Coronary artery (tissue), 2 donors: ENCODE data around the gene CD200.

ENCODE experiments used
- DNase-seq: peaks from one replicate; pipeline ENCODE4 v3.0.0-alpha.2; 2017; ENCODE audit warnings: low spot score
- H3K27ac ChIP-seq, 2 donors: fragments of 200-600 bp; sonication (generic); one replicate each; pipeline ENCODE4 v1.5.1; 2016 to 2019
- H3K4me3 ChIP-seq: fragments of 200-600 bp; sonication (generic); 2 replicates; pipeline ENCODE4 v1.5.1; 2016; ENCODE audit warnings: mild to moderate bottlenecking, moderate library complexity
- TF ChIP-seq, protein P1 (sequence below): fragments of 200-600 bp; sonication (generic); IDR thresholded peaks from one replicate; pipeline ENCODE4 v1.5.1; 2019; ENCODE audit warnings: antibody characterized with exemption

Gene CD200

GRCh38 chr3:112331851-112332250 lies 1.1 kb upstream of the CD200 start:
- TF ChIP-seq, protein P1, sequence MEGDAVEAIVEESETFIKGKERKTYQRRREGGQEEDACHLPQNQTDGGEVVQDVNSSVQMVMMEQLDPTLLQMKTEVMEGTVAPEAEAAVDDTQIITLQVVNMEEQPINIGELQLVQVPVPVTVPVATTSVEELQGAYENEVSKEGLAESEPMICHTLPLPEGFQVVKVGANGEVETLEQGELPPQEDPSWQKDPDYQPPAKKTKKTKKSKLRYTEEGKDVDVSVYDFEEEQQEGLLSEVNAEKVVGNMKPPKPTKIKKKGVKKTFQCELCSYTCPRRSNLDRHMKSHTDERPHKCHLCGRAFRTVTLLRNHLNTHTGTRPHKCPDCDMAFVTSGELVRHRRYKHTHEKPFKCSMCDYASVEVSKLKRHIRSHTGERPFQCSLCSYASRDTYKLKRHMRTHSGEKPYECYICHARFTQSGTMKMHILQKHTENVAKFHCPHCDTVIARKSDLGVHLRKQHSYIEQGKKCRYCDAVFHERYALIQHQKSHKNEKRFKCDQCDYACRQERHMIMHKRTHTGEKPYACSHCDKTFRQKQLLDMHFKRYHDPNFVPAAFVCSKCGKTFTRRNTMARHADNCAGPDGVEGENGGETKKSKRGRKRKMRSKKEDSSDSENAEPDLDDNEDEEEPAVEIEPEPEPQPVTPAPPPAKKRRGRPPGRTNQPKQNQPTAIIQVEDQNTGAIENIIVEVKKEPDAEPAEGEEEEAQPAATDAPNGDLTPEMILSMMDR, result no peak
- no peak overlapping the region for H3K27ac ChIP-seq
- no peak for DNase-seq

DNA sequence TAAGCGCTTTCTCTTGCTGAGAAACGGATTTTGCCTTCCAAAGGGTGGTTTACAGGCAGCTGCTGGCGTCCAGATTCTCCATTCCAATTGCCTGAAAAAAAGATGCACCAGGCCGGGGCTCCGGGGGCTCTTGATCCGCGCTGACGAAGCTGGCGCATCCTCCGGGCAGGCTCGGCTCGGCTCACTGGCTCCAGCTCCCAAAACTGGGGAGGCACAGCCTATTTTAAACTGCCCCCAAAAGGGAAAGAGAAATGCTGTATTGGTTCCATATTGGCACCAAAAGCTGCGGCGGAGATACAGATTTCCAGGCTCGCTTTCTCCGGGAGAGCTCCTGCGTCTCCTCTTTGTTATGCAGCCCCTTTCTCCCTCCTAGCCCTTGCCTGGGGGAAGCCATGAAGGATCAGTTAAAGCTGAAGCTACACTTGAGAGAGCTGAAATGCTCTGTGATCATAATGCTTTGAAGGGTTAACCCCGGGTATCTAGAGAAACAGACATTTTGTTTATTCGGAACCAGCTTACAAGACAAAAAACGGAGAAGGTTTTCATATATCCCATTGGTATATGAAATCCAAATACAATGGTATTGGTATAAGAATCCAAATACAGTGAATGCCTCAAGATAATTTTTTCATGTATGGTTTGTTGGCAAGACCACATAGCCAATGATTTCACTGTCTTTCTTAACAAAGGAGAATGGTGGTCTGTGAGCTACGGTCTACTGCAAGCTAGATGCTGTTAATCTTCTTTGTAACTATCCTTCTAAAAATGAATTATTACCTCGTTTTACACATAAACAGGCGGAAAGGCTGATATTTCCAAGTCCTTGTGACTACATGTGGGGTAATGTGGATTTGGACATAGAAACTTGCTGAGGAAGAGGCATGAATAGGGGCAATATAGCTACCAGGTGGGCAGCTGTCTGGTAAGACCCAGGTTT lies 693 bp downstream of the CD200 start:
- TF ChIP-seq, protein P1, result no peak
- Histone ChIP-seq H3K27ac (peak overlapping the region; percentile 89 to 96), H3K4me3 (peak overlapping the region; percentile 92)
- no peak for DNase-seq

More at GRCh38 chr3:112331851-112332250, 1.1 kb upstream of the CD200 start:
- H3K4me3 ChIP-seq, result no peak overlapping the region

DNA sequence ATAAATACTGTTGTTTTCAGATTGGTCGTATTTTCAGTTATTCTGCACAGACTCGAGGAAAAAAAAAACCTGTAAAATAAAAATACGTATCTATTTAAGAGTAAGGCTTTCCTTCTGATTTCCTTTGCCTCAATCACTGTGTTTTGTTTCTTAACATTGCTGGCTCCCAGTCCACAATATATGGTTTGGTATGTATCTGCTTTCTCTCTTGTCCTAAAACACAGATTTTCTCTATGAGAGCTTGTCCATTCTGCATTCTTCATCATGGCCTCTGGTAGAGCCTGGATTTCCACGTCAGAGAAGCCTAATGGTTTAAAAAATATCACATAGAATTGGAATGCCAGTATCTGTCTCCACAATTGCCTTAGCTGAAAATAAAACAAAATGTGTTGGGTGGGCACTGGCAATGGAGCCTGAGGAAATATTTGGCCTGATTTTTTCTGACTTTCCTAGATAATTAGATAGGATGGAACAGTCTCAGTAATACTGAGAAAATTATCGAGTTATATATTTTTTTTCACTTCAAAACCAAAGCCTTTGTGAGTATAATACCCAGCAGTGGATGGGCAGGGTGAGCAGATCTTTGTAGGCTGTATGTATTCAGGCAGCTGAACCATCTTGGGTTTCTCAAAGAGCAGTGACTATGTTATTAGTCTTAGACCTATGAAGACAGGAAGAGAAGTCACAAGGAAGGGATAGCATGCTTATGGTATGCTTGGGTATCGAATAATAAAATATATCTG lies 1.9 kb downstream of the CD200 start:
- DNase-seq, result no peak
- TF ChIP-seq, protein P1, result no peak
- H3K27ac ChIP-seq, result peak overlapping the region; percentile 89 to 96
- peak overlapping the region; percentile 92 for H3K4me3 ChIP-seq

- peak overlapping the region; percentile 89 to 96 for H3K27ac ChIP-seq
- TF ChIP-seq, protein P1, result no peak
- peak overlapping the region; percentile 92 for H3K4me3 ChIP-seq
- no peak for DNase-seq
Measured at GRCh38 chr3:112335434-112335781, 2.5 kb downstream of the CD200 start.

DNA sequence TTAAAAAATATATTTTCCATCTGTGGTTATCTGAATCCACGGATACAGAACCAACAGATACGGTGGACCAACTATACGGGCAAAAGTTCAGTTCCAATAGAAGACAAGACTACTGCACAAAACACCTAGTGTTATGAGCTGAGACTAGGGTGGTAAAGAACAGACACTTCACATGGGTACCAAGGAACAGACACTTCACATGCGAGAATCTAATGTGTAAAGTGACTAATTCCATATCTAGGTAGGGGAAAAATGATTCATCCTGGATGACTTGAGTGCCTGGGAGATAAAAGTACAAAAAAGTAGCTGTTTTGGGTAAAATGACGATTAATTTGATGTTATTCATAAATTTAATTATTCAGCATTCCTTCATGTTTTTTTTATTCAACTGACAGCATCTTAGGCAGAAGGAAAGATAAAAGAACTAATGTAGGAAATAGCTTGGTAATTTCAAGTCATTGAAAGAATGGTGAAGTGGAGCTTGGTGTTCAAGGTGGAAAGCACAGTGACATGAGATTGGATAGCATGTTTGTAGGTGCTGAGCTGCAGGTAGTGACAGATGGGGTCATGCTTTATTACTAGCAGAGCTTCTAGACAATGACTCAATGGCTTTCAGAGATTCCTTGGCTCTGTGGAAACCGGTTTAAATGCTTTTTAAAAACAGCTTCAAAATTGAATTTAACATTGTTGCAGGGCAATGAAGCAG lies 5.2 kb downstream of the CD200 start:
- Histone ChIP-seq H3K27ac (peak overlapping the region in 1 of 2 donors; percentile 63), H3K4me3 (no peak overlapping the region)
- TF ChIP-seq, protein P1, result no peak
- no peak for DNase-seq

DNA sequence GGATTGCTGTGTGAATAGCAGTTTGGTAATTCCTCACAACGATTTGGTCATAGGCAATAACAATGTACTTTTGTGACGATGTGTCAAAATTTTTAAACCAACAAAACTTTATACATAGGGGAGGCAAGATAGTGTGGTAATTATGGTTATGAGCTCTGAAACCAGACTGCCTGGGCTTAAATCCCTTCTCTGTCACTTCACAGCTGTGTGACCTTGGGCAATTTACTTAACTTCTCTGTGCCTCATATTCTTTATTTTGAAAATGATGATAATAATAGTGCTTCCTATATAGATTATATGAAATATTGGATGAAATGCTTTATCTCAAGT lies 5.7 kb downstream of the CD200 start:
- TF ChIP-seq, protein P1, result no peak
- DNase-seq, result no peak
- Histone ChIP-seq H3K27ac (peak overlapping the region in 1 of 2 donors; percentile 63), H3K4me3 (no peak overlapping the region)
